GM21786 (cell line): ENCODE measurements around the gene SLC9B1.
A peak's percentile ranks its signal among the peaks of the same experiment; 100 is the strongest.
"Not testable (repeated sequence)": the region's sequence is repeated elsewhere in the genome, so short reads cannot be mapped to it uniquely, and the experiment has no call there.

ENCODE experiments used
- ATAC-seq: cut with Tn5 transposase; IDR thresholded peaks from one replicate; pipeline ENCODE4 v1.9.1; 2021; ENCODE audit not compliant: unreplicated experiment

The SLC9B1 gene

GRCh38 chr4:103011378-103012025 lies 8.0 kb downstream of the SLC9B1 start:
- ATAC-seq = no peak

DNA sequence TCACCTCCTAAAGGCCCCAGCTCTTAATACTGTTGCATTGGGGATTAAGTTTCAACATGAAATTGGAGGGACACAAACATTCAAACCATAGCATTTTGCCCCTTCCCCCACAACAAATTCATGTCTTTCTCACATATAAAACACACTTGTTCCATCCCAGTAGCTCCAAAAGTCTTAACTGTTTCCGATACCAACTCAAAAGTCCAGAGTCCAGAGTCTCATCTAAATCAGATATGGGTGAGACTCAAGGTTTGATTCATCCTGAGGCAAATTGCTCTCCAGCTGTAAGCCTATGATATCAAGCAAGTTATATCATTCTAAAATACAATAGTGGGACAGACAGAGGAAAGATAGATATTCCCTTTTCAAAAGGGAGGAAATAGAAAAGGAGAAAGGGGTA lies 8.7 kb downstream of the SLC9B1 start:
- ATAC-seq = no peak

DNA sequence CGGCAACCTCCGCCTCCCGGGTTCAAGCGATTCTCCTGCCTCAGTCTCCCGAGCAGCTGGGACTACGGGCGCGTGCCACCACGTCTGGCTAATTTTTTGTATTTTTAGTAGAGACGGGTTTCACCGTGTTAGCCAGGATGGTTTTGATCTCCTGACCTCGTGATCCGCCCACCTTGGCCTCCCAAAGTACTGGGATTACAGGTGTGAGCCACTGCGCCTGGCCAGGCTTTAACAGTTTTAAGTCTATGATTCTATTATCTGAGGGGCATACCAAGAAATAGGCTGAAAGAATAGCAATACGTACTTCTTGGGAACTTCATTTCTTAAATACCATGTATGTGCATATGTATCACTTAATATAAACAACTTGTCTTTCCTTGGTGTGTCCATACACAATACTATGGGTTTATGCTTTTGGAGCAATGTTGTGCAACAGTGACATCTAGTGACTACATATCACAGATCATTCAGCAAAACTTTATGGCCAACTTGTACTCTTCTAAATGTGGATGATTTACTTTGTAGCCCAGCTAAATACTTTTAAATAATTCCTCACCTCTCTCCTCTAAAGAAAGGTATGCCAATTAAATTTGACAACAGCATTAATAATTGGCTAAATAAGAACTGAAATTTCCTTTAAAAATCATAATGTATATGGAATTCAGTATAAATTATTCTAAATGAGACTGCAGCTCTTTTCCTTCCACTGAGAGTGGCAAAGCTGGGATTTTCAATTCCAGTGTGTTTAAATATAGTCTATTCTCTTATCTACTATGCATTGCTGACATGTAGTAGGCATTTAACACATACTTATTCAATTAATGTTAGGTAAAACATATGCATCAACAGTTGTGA lies 10.4 kb downstream of the SLC9B1 start:
- peak; percentile 93 for ATAC-seq

GRCh38 chr4:103002551-103002950 lies 17.0 kb downstream of the SLC9B1 start:
- no peak for ATAC-seq

GRCh38 chr4:102994803-102995202 lies 24.7 kb downstream of the SLC9B1 start:
- no peak for ATAC-seq

DNA sequence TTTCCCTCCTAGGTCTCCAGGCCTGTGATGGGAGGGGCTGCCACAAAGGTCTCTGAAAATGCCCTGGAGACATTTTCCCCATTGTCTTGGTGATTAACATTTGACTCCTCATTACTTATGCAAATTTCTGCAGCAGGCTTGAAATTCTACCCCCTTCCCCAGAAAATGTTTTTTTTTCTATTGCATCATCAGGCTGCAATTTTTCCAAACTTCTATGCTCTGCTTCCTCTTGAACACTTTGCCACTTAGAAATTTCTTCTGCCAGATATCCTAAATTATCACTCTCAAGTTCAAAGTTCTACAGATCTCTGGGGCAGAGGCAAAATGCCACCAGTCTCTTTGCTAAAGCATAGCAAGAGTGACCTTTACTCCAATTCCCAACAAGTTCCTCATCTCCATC lies 25.5 kb downstream of the SLC9B1 start:
- ATAC-seq = not testable (repeated sequence)

GRCh38 chr4:102988429-102989020 lies 31.0 kb downstream of the SLC9B1 start:
- ATAC-seq = no peak

DNA sequence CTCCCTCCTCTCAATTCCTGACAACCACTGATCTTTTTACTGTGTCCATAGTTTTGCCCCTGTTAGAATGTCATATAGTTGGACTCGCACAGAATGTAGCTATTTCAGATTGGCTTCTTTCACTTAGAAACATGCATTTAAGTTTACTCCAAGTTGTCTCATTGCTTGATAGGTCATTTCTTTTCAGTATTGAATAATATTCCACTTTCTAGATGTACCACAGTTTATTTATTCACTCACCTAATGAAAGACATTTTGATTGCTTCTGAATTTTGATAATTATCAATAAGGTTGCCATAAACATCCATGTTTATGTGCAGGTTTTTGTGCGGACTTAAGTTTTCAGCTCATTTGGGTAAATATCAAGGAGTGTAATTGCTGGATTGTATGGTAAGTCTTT lies 38.5 kb downstream of the SLC9B1 start:
- ATAC-seq = no peak

DNA sequence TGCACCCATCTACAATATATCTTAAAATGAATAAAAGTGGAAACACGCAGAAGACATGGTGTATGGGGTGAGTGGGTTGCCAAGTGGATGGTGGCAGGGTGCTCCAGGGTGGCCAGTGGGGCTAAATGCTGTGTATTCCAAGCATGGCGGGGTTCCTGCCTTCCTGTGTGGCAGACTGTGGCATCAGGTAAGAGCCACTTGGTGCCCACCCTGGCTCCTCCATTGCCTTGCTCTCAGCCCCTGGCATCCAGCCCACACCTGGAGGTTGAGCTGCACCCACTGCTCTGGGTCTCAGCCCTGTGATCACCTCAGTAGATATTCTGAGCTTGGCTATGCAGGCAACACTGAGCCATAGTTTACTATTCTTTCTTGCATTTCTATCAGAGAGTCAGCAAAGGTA lies 57.7 kb downstream of the SLC9B1 start:
- not testable (repeated sequence) for ATAC-seq

DNA sequence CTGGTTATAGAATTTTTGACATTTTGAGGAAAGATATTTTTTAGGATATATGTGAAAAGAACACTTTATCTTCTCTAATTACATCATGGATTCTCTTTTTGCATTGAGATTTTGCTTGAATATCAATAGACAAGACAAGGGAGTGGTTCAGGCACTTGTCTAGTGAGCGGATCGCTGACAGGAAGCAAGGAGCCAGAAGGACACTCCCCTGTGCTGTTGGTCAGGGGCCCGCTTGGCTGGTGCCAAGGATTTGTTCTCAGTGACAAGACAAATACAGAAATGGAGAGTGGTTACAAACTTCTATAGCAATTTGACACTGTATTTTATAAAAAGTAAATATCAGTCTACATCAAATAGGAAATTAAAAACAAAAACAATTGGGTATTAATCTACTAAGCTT lies 60.0 kb downstream of the SLC9B1 start:
- no peak for ATAC-seq

- ATAC-seq = no peak
These were observed 74.4 kb downstream of the SLC9B1 start for GRCh38 chr4:102945066-102945465.

GRCh38 chr4:102938063-102938462 lies 81.4 kb downstream of the SLC9B1 start:
- not testable (repeated sequence) for ATAC-seq

- no peak for ATAC-seq
These were observed 83.8 kb downstream of the SLC9B1 start for GRCh38 chr4:102935716-102936115.

DNA sequence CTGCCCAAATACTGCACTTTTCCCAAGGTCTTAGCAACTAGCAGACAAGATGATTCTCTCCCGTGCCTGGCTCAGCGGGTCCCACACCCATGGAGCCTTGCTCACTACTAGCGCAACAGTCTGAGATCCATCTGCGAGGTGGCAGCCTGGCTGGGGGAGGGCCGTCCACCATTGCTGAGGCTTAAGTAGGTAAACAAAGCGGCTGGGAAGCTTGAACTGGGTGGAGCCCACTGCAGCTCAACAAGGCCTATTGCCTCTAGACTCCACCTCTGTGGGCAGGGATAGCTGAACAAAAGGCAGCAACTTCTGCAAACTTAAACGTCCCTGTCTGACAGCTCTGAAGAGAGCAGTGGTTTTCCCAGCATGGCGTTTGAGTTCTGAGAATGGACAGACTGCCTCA lies 99.8 kb downstream of the SLC9B1 start:
- not testable (repeated sequence) for ATAC-seq

- ATAC-seq = no peak
These were observed 100.6 kb downstream of the SLC9B1 start for GRCh38 chr4:102918859-102919258.

DNA sequence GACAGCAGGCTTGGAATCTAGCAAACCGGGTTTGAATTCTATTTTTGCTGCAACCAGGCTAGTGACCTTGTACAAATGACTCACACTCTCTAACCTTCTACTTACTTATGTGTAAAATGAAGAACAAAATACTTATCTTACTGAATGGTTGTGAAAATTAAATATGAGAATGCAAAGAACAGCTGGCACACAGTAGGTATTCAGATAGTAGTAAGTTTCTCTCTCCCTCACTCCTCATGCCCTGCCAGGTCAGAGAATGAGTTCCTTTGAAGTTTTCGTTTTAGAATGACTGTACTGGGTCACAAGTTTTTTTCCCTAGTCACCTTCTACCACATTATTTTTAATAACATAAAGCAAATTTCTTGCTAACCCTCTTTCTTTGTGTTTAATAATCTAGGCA lies 117.7 kb downstream of the SLC9B1 start:
- ATAC-seq = no peak

- not testable (repeated sequence) for ATAC-seq
These were observed 121.9 kb downstream of the SLC9B1 start for GRCh38 chr4:102897610-102898009.

DNA sequence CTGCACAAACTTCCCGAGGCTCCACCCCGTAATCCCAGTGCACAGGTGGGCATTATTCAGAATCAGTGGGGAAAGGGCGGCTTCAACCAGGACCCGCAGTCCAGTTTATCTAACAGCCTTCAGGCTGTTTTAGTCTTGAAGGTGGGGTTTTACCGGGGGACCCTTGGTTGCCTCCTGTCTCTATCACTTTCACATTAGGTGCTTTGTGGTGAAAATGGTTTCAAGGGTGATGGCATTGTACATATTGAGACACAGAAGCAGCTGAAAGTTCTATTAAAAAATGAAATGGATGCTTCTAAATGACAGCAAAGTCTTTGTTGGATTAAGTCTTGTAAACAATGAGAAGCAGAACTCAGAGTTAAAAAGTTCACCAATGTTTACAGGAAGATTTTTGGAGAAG lies 123.0 kb downstream of the SLC9B1 start:
- not testable (repeated sequence) for ATAC-seq

GRCh38 chr4:102889866-102890265 lies 129.6 kb downstream of the SLC9B1 start:
- not testable (repeated sequence) for ATAC-seq

DNA sequence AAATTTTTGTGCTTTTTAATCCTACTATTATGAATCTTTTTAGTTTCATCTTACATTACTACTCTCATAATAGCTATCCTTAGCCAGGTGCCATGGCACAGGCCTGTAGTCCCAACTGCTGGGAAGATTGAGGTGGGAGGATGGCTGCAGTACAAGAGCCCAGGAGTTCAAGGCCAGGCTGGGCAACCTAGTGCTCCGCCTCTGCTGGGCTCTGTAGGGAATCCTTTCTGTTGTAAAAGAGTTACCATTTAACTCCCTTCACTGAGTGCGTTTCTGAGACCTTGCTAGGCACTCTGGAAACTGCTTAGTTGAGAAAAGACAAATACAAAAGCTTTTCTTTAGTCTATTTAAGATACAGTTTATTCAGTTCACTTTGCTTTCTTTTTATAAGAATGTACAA lies 130.9 kb downstream of the SLC9B1 start:
- ATAC-seq = not testable (repeated sequence)

GRCh38 chr4:102883278-102883677 lies 136.2 kb downstream of the SLC9B1 start:
- no peak for ATAC-seq

GRCh38 chr4:102881343-102881742 lies 138.2 kb downstream of the SLC9B1 start:
- no peak for ATAC-seq
